ENCODE data around the gene BCL11A.
A peak's percentile ranks its signal among the peaks of the same experiment; 100 is the strongest.

The BCL11A gene

DNA sequence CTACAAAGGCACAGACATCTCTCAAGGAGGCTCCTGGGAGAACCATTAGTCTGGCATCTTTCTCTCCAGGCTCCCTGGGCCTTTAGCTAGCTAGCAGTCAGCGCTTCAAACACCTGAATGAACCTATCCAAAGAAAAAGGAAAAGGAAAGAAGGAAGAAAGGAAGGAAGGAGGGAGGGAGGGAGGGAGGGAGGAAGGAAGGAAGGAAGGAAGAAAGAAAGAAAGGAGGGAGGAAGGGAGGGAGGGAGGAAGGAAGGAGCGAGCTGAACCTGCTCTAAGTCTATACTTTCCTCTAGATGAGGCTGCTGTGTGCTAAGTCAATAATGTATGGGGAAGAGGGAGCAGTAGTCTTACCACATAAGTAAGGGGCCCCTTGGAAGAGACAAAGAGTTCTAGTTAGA lies 5.1 kb upstream of the BCL11A start:
- DNase-seq = no peak

DNA sequence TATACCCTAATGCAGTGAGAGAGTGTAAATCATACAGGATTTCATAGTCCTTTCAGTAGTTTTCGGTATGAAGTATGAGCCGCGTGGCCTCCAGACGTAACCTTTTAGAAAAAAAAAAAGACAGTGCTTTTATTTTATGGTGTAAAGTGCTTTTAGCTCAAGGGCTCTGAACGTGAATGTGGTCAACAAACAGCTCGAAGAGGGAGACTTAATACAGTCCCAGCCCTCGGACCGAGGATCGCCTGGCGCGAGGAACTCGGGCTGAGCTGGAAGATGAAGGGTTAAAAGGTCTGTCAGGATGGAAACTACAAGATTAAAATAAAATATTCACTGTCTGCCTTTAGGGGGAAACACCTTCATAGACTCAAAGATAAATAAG lies 4.0 kb upstream of the BCL11A start:
- no peak for DNase-seq

DNA sequence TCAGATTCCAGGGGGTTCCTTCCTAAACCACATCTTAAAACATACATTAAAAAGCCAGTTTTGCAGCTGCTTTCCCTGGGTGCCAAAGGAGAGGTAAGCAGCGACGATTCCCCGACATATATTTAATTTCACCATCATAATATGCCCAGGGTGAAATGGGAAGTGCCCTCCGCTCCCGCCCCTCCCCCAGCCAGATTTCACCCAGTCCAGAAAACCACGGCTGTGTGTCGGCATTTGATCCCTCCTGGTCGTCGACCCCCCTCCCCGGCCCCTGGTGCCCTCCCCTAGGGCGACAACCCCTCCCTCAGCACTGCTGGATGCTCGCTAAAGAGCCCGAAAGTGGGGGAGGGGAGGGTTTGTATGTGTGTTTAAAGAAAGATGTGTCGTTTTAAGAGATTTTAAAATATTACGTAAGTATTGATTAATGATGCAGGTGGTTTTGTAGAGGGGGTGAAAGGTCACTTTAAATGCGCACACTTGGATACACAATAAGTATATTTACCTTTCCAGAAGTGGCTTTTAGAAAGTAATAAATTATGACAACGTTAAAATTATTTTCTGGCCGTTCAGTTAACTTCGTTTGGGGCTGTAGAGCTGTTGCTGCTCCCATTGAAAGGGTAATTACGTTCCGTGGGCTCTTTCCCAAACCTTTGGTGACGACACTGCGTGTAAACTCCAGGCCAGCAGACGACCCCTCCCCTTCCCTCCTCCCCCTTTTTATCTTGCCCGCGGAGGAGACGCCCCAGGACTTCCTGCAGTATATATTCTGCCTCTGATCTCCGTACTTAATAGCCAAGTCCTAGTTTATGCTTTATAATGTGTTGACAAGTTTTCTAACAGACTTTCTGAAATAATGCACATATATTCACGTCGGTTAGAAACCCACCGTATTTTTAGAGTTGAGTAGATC lies 3.4 kb upstream of the BCL11A start:
- DNase-seq = peak; percentile 74

DNA sequence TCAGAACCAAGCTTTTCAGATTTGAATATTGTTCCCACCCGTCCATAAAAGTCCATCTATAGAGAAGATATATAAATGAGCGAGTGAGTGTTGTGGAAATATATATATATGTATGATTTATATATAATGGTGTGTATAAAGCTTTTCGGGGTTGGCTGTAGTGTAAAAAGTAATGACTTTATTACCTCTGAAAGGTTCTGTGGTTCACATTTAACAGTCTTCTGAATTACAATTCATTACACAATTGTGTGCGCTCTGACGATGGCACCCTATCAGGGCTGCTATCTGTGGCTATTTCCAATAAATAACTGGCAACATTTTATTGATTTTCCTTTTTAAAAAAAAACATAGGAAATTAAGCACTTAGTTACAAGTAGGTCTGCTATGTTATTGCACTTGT lies 2.7 kb upstream of the BCL11A start:
- DNase-seq = no peak

DNA sequence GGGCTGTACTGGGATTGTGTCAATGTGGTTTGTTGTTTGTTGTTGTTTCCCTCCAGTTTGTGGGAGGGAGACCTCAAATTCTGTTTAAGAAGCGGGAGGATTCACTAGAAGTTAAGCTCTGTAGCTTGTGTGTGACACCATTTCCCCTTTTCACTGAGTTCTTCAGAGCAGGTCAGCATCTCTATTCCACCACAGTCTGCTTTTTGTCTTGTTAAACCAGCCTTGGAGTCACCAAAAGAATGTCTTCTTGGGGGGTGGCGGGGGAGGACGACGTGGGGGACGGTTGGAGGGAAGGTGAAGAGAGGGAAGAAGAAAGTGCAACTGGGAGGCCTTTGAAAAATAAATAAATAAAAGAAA lies 2.3 kb upstream of the BCL11A start:
- DNase-seq = no peak

DNA sequence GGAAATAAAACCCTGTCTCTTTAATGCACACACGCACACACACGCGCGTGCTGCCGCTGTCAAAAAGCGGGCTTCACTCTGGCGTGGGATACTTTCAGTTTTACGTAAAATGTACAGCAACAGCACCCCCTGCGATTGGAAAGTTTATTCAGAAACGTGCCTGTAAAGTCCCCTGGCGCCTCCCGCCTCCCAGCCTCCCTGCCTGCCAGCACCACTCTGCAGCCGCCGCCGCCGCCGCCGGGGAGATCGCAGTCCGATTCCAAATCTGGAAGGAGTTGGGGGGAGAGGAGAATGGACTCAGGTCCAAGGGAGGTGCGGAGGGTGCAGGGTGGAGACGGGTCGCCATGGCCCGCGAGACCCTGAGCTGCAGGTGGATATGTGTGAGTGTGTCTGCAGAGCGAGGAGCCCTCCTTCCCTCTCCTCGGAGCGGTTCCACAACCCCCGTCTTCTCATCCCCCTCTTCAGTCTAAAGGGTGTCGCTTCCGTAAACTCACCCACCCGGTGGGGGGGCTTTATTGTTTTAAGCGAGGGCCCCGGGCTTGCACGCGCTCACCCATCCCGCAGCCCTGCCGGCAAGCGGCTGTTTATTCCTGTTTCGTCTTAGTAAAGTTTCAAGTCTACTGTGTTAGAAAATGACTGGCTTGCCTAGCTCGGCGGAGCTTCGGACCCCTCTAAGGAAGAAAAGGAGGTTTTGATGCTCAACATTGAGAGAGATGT lies 1.8 kb upstream of the BCL11A start:
- peak; percentile 40 for DNase-seq

DNA sequence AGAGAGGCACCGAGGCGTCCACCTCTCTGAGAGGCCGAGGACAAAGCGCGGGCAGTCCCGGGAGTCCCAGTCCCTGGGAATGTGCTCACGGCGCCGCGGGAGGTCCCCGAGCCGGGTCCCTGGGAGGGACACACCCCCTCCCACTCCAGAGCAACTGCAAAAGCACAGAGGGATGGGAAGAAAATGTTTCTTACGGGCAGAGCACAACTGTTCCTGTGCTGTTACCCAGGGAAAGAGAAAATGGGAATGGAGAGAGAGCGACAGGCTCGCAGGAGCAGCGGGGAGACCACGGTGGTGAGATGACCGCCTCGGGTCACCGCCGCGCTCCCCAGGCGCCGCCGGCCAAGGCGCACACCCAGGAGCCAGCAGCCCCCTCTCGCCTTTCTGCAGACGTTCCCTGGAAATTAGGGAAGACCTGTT lies 1.2 kb upstream of the BCL11A start:
- no peak for DNase-seq

DNA sequence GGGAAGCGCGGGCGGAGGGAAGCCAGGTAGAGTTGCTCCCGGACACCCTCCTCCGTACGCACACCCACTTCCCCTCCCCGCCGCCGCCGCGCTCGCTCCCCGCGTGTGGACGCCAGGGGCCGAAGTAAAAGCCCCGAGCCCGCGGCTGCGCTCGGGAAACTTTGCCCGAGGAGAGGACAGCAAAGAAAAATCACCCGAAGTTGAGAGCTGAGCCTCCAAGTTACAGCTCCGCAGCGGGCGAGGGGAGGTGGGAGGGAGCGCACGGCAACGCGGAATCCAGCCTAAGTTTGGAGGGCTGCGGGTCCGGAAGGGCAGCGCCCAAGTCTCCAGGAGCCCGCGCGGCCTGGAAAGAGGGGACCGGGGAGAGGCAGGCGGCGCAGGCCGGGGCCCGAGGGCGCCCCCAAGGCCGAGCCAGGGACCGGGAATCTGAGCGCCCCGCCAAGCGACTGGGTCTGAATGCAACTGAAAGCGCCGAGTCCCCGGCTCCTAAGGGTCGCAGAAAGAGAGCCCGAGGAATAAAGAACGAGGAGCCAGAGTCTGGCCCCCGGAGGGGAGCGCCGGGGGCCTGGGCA lies 706 bp upstream of the BCL11A start:
- no peak for DNase-seq

DNA sequence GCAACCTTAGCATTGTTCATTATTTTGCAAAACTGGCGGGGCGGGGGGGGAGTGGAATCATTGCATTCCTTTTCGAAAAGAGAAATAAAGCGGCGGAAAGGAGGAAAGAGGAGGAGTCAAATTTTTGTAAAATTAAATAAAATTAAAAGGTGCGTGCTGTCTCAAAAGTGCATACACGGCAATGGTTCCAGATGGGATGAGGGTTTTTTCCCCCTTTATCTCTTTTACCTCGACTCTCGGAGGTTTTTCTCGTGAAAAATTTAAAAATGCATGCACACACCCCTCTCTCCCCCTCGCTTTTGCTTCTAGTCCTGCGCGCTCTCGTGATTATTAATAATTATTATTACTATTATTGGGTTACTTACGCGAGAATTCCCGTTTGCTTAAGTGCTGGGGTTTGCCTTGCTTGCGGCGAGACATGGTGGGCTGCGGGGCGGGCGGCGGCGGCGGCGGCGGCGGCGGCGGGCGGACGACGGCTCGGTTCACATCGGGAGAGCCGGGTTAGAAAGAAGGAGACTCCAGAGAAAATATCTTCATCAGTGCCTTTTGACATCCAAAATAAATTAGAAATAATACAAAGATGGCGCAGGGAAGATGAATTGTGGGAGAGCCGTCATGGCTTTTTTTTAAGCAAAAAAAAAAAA lies 481 bp downstream of the BCL11A start:
- no peak for DNase-seq

DNA sequence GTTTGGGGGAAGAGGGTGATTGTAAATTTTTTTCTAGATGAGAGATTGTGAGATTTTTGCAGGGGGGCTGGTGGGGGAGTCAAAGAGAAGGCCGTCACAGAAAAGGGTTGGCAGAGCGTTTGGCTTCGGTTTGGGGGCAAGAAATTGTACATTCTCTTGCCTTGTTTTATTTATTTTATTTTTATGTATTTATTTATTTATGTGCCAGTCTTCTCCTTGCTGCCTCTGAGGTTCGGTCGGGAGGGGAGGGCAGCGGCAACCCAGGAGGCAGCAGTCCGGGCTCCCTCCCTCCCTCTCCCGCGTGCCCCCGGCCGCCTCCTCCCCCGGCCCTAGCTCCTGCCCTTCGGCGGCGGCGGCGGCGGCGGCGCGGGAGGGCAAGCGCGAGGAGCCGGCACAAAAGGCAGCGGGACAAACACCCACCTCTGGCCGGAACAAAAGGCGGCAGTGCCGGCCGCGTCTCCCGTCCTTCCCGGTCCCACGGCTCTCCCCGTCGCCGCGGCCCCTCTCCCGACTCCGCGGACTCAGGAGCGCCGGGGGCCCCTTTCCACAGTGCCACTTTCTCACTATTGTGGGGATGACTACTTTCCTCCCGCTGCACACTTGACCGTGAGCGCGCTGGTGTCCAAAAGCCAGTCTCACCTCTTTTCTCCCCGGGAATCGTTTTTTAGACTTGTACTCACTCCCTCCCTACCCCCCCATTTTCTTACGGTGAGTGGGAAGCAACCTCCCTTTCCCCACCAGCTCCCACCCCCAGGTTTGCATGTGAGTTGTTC lies 1.2 kb downstream of the BCL11A start:
- no peak for DNase-seq

DNA sequence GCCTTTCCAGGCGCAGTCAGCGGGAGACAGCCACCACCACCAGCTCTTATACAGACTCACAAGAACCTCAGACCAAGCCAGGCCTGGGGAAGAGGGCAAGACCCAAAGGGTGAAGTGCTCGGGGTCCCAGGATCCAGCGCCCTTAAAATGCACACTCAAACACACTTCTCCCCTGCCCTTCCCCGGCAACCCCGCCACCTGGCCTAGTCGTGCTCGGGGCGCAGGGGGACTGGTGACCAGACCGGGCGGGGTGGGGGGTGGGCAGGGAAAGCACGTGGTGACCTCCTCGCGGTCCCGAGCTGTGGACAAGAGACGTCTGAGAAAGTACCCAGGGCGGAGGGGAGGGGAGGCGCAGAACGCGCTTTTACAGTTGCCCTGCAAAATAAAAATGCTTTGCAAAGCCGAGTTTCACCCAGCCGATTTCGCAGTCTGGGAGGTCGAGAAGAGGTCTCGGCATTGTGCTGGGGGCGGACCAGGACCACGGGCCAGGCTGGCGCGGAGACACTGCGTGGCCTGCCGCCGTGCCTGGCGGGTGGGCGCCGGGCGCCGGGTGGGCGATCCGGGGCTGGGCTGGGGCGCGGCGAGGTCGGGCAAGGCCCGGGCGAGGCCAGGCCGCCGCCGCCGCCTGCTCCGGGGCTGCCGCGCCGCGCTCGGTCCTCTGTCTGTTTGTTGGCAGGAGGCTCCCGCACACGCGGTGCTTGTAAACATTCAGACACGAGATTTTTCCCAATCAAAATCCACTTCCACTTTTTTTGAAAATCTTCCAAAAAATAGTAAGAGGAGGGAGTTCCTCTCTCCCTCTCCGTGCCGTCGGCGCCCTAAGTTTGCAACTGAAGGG lies 2.0 kb downstream of the BCL11A start:
- DNase-seq = no peak

DNA sequence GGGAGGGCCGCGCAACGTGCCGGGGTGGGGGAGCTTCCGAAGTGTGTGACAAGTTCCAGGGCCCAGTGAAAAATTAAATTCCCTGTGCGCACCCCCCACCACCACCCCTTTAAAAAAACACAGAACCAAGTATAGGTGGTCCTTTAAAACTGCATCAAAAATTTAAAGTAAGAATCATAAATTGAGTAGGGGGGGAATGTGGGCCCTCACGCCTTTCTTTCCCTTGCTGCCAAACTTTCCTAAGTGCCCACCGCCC lies 2.5 kb downstream of the BCL11A start:
- no peak for DNase-seq

DNA sequence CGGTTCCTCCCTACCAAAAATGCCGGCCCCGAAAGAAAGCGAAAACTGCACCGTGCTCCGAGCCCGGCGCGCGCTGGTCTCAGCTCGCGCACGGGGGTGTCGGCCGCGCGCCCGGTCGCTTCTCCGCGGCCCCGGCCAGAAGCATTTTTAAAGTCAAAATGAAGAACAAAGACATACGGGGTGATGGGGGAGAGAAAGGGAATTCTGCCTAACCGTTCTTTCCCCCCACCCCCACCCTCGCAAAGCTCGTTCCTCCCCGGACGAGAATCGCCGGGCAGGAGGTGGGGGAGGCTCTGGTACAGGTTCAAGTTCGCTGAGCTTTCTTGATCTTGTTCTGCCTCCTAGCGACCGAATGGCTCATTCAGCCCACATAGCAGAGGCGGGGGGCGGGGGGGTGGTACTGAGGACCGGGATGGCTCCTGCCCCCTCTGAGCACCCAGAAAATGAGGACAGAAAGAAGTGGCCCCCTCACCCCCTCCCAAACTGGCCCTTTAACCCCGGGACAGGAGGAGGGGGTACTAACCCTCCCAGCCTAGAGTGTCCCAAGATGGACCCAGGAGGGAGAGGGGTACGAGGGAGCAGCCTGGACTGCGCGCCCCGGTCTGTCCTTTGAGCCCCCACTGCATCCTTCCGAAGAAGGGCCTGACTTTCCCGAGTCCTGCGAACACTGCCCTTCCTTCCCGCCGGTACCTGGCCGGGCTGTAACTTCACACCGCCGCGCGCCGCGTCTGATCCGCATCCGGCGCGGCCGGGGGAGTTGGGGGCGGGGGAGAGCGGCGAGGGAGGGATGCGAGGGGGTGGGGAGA lies 3.1 kb downstream of the BCL11A start:
- DNase-seq = peak; percentile 85

DNA sequence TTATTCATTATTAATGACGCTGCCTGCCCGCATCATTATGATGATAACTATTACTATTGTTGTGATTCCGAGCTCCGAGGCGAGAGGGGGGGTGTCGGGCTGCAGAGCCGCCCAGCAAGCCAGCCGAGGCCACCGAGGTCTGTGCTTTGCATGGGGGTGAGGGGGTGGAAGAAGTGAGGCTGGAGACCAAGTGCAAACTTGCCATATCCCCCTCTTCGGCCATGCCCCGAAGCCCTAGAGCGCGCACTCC lies 3.6 kb downstream of the BCL11A start:
- DNase-seq = no peak

DNA sequence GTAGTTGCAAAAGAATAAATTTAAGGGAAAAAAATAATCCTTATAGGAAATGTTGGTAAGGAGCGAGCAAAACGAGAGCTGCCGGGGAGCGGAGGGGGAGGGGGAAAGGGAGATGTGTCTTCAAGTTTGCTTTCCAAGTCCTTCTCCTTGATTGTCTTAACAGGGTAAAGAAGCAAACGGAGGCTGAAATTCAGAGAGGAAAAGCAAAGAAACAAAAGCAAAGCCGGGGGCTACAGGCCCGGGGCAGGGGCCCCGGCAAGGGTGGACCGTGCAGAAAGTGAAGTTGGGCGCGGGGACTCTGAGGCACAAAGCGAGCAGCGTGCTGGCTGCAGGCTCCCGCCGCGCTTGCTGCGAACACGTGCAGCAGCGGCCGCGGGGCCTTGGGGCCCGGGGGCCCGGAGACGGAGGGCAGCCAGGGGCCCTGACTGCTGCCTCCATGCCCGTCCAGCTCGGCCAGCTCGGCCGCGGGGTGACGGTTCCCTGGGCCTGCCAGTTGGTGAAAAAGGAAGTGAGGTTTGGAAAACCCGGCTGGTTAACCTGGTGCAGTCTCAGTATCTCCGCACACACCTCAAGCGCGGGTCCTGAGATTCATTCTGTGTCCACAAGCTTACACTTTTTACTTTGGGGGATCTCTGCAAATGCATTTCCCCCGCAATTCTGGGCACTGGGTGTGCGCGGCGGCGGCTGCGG lies 4.1 kb downstream of the BCL11A start:
- no peak for DNase-seq

DNA sequence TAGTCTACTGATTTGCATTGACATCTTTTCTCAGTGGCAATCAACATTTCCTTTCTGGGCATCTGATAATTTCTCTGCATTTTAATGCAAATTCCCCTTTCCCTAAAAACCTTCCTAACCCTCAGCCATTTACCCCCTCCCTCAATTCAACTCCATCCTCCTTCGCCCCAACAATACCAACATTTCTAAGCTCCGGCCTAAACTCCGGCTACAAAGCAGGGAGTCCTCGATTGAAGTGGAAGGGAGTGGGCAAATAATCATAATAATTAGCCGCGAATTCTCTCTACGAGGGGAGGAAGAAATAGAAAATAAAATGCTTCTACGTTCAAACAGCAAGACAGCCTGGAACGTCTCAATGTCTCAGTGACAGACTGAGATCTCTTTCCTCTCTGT lies 4.6 kb downstream of the BCL11A start:
- no peak for DNase-seq

DNA sequence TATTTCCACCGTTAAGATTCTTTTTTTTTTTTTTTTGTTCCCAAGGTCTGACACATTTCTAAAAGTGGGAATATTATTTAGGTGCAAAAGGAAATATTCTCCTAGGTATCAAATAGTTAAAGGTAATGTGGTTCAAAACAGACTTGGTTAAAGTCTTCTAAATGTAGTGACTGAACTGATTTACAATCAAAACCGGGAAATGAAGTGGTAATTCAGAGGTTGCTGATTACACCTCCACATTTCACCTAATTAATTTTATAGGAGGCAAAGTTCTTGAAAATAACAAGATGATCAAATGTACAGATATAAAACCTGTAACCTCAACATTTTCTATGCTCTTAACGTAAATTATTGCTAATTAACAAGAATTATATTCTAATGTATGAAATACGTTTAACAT lies 5.1 kb downstream of the BCL11A start:
- DNase-seq = no peak

DNA sequence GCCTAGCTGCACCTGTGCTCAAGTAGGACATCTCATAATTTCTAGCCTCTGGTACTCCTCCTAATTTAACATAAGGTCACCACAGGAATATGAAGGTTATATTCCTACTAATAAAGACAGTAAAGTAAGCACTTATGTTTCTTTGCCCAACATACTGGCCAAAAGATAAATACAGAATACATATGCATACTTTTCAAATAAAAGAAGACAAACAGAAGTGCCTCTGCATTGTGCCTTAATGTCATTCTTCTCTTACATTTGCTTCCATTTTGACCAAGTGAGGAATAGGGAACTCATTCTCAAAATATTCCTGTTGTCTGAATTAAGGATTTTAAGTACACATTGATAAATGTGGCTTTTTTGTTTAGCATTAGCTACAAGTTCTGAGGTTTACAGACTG lies 5.6 kb downstream of the BCL11A start:
- no peak for DNase-seq

DNA sequence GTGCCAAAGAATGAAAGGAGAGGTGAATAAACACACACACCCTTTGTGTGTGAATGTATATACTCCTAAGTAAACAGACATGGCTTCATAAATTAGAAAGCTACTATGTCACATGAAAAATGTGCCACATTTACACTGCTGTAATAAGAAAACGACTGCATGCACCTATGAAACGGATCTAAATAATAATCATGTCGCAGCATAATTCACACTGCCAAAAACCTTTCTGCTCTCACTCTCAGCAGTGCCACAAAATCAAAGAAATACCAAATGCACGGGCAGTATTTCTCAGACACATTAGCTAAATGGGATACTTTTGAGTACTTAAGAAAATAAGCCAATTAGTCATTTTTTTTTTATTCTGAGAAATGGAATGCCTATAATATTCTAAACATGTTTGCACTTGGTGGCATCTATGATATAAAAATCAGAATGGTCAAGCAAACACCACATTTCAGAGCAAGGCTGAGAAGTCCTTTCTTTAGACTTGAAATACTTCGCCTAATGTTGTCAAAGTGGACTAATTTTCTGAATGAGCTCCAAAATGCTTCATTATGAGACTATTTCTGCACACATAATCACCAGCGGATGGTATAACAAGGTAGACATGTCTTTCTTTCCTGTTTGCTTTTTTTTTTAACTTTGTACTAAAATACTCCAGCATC lies 6.6 kb downstream of the BCL11A start:
- DNase-seq = no peak

DNA sequence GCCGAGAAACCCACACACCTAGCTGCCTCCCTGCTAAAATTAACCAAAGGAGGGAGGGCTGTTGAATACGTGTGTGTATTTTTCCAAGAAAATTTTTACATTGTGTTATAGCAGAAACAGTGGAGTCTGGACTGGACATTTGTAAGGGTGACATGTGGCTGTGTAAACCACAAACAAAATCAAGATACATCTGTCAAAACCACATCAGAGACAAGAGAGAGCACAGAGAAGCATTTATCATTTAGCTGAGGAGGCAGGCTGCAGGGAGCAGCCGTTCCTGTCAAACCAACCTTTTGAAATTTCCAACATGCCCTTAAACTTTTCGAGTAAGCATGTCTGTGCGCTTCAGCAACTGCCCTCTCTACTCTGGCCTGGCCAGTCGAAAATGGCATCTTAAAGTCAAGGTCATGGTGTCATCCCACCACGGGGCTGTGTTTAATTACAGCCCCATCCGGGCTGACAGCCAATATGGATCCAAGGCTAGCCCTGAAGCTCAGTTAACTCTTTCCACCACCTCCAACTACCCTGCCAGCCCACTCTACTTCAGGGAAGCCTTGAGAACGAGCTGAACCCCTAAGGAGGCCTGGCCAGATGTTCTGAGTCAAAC lies 8.4 kb downstream of the BCL11A start:
- DNase-seq = no peak
